ENCODE measurements around the gene DNAJC7.

GRCh38 chr17:42039794-42040763 lies 22.8 kb upstream of the DNAJC7 start:
- TF ChIP-seq, protein P1, sequence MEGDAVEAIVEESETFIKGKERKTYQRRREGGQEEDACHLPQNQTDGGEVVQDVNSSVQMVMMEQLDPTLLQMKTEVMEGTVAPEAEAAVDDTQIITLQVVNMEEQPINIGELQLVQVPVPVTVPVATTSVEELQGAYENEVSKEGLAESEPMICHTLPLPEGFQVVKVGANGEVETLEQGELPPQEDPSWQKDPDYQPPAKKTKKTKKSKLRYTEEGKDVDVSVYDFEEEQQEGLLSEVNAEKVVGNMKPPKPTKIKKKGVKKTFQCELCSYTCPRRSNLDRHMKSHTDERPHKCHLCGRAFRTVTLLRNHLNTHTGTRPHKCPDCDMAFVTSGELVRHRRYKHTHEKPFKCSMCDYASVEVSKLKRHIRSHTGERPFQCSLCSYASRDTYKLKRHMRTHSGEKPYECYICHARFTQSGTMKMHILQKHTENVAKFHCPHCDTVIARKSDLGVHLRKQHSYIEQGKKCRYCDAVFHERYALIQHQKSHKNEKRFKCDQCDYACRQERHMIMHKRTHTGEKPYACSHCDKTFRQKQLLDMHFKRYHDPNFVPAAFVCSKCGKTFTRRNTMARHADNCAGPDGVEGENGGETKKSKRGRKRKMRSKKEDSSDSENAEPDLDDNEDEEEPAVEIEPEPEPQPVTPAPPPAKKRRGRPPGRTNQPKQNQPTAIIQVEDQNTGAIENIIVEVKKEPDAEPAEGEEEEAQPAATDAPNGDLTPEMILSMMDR (IDR thresholded peaks at IDR 0.05; ENCODE audit: insufficient read depth, low read length, poor library complexity, severe bottlenecking) = no peak
- TF ChIP-seq EZH2phosphoT487 (conservative IDR thresholded peaks at IDR 0.05; ENCODE audit: low read length) = no peak
